Measurements from ENCODE around the gene TUB. TPM values are rescaled to one million over a fixed set of nuclear protein-coding genes. Genes with fewer than 3 reads are reported as not detected.
A peak's percentile ranks its signal among the peaks of the same experiment; 100 is the strongest.

TUB gene
- polyA plus RNA-seq, 2 donors, result 0.71 to 0.78 TPM

DNA sequence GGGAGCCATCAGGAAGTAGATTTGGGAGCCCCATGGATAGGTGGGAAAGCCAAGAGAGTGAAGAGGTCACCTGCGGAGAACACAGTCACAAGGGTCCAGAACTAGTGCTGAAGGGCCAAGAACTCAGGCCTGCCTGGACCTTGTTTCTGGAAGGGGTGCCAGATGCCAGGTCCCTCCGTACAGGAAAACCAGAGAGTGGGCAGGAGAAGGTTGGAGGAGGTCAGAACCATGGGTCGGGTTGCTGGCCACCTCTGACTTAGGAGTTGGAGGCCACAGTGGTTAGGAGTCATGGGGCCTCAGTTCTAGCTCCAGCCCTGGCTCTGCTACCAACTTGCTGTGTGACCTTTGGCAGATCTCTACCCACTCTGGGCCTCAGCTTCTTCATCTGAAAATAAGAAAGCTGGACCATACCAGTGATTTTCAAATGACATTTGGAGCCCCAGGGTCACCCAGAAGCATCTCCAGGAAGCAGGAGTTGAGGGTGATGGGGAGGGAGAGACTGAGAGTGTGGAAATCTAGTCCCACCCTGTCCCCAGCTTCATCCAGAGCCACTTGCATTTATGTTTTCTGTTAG lies 20.8 kb upstream of the TUB start:
- H3K36me3 ChIP-seq (ENCODE audit: control insufficient read depth in 2 of 2, insufficient read depth in 2 of 2, low read length in 1 of 2), result no peaks in the 10 kb centered on the region
- no peak overlapping the region for H3K4me3 ChIP-seq (ENCODE audit: low read depth in 1 of 2, low read length in 2 of 2)
- H3K27ac ChIP-seq (ENCODE audit: low read depth in 2 of 2, low read length in 1 of 2), result no peak overlapping the region
- WGBS, 2 donors, result 72 to 88% methylated on average over 3 of the region's 3 CpGs
- H3K4me1 ChIP-seq (ENCODE audit: control insufficient read depth in 2 of 2, insufficient read depth in 2 of 2, low read length in 1 of 2), result peaks cover 2 to 3% of the 10 kb centered on the region in 2 donors
- H3K9me3 ChIP-seq (ENCODE audit: control insufficient read depth in 2 of 2, insufficient read depth in 1 of 2, low read depth in 1 of 2, low read length in 1 of 2), result no peaks in the 10 kb centered on the region
- H3K27me3 ChIP-seq (ENCODE audit: control insufficient read depth in 1 of 2, insufficient read depth in 2 of 2, low read length in 2 of 2), result no peaks in the 10 kb centered on the region

DNA sequence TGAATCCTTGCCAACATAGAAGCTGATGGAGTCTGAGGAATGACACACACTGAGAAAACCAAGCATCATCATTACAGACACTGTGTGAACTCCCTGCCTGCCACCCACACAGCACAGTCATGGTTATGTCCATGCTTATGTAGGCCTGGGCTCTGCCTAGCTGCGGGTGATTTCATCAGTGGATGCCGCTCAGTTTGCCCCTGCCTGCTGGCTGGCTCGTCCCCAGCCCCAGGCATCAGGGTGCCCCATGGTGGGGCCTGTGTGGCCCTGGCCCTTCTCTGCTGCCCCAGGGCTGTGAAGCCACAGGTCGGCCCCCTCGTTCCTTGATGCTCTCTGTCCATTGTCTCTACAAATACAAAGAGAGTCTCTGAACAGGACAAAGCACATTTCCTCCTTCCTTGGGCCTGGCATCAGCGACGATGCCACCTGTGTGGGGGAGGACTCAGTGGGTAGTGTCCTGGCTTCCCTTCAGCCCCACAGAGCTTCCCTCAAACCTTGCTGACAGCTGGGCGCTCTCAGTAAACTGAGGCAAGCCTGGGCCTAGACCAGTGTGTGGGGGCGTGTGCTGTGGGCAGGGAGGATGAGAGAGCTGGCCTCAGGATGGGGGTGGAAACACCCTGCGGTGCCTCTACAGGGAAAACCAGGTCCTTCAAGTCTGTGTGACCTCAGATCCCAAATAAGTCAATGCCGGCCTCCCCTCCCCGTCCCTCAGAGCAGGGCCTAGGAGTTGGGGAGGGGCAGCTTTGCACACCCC lies 20.0 kb upstream of the TUB start:
- H3K27me3 ChIP-seq (ENCODE audit: control insufficient read depth in 1 of 2, insufficient read depth in 2 of 2, low read length in 2 of 2), result no peaks in the 10 kb centered on the region
- no peaks in the 10 kb centered on the region for H3K36me3 ChIP-seq (ENCODE audit: control insufficient read depth in 2 of 2, insufficient read depth in 2 of 2, low read length in 1 of 2)
- no peaks in the 10 kb centered on the region for H3K9me3 ChIP-seq (ENCODE audit: control insufficient read depth in 2 of 2, insufficient read depth in 1 of 2, low read depth in 1 of 2, low read length in 1 of 2)
- H3K27ac ChIP-seq (ENCODE audit: low read depth in 2 of 2, low read length in 1 of 2), result no peak overlapping the region
- H3K4me3 ChIP-seq (ENCODE audit: low read depth in 1 of 2, low read length in 2 of 2), result no peak overlapping the region
- peaks cover 2 to 3% of the 10 kb centered on the region in 2 donors for H3K4me1 ChIP-seq (ENCODE audit: control insufficient read depth in 2 of 2, insufficient read depth in 2 of 2, low read length in 1 of 2)
- 88 to 90% methylated on average over 11 to 12 of the region's 12 CpGs for WGBS, 2 donors

DNA sequence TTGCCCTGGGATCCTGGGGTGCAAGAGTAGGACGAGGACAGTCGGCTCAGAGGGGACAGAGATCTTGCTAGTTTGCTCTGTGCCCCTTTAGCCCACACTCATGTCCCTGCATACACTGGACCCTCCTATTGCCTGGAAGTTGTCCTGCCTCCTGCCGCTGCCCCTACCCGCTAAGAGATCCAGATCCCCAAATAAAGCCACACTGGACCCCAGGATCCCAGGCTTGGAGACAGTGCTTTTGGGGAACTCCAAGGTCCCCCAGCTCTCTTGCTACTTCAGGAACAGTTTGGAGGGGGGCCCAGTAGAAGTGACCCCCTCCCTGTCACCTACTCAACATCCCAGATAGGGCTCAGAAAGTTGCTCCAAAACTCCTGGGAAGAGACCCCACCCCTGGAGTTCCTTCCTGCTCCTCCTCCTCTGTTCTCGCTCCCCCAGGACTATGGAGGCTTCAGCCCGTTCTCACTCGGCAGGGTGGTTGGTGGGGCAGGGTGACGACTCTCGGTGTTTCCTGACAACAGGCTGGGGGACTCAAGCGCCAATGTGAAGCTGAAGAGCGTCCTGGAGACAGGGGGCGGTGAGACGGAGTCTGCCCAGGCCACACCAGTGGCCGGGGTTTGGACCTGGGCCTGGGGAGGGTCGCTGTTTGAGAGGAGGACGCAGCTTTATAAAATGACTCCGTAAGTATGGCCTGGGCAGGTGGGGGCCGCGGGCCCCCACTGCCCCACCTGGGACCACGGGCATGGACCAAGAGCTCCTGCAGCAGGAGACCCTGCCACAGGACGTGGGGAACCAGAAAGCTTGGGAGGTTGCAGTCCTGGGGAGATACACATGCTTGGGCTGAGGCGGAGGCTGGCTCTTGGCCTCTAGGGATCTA lies 19.2 kb upstream of the TUB start:
- no peaks in the 10 kb centered on the region for H3K36me3 ChIP-seq (ENCODE audit: control insufficient read depth in 2 of 2, insufficient read depth in 2 of 2, low read length in 1 of 2)
- no peaks in the 10 kb centered on the region for H3K9me3 ChIP-seq (ENCODE audit: control insufficient read depth in 2 of 2, insufficient read depth in 1 of 2, low read depth in 1 of 2, low read length in 1 of 2)
- WGBS, 2 donors, result 90 to 93% methylated on average over 22 of the region's 22 CpGs
- no peak overlapping the region for H3K27ac ChIP-seq (ENCODE audit: low read depth in 2 of 2, low read length in 1 of 2)
- no peak overlapping the region for H3K4me3 ChIP-seq (ENCODE audit: low read depth in 1 of 2, low read length in 2 of 2)
- peaks cover 2 to 3% of the 10 kb centered on the region in 2 donors for H3K4me1 ChIP-seq (ENCODE audit: control insufficient read depth in 2 of 2, insufficient read depth in 2 of 2, low read length in 1 of 2)
- no peaks in the 10 kb centered on the region for H3K27me3 ChIP-seq (ENCODE audit: control insufficient read depth in 1 of 2, insufficient read depth in 2 of 2, low read length in 2 of 2)

GRCh38 chr11:8062781-8063257 lies 18.2 kb upstream of the TUB start:
- 80 to 81% methylated on average over 13 of the region's 13 CpGs for WGBS, 2 donors
- Histone ChIP-seq H3K36me3 (ENCODE audit: control insufficient read depth in 2 of 2, insufficient read depth in 2 of 2, low read length in 1 of 2) (no peaks in the 10 kb centered on the region), H3K9me3 (ENCODE audit: control insufficient read depth in 2 of 2, insufficient read depth in 1 of 2, low read depth in 1 of 2, low read length in 1 of 2) (no peaks in the 10 kb centered on the region), H3K4me3 (ENCODE audit: low read depth in 1 of 2, low read length in 2 of 2) (no peak overlapping the region), H3K27ac (ENCODE audit: low read depth in 2 of 2, low read length in 1 of 2) (peak overlapping the region in 1 of 2 donors; percentile 65), H3K4me1 (ENCODE audit: control insufficient read depth in 2 of 2, insufficient read depth in 2 of 2, low read length in 1 of 2) (peaks cover 2 to 3% of the 10 kb centered on the region in 2 donors), H3K27me3 (ENCODE audit: control insufficient read depth in 1 of 2, insufficient read depth in 2 of 2, low read length in 2 of 2) (no peaks in the 10 kb centered on the region)

DNA sequence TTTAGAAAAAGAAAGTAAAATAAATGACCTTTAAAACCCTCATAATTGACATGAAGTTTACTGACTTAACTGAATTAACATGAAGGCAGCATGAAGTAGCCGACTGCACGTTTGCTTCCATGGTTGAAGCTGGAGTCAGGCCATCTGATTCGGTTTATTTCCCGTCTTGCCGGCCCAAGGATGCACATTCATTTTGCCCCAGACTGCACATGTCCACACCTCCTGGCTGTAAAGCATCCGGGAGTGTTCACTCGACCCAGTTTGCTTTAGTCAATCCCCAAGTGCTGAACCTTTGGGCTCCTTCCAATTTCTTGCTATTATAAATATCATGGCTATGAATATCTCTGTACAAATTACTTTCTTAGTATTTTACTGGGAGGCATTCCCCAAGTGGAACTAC lies 17.7 kb upstream of the TUB start:
- no peak overlapping the region for H3K4me3 ChIP-seq (ENCODE audit: low read depth in 1 of 2, low read length in 2 of 2)
- peaks cover 2 to 6% of the 10 kb centered on the region in 2 donors for H3K4me1 ChIP-seq (ENCODE audit: control insufficient read depth in 2 of 2, insufficient read depth in 2 of 2, low read length in 1 of 2)
- no peaks in the 10 kb centered on the region for H3K27me3 ChIP-seq (ENCODE audit: control insufficient read depth in 1 of 2, insufficient read depth in 2 of 2, low read length in 2 of 2)
- H3K27ac ChIP-seq (ENCODE audit: low read depth in 2 of 2, low read length in 1 of 2), result no peak overlapping the region
- H3K9me3 ChIP-seq (ENCODE audit: control insufficient read depth in 2 of 2, insufficient read depth in 1 of 2, low read depth in 1 of 2, low read length in 1 of 2), result no peaks in the 10 kb centered on the region
- 47 to 51% methylated on average over 7 of the region's 7 CpGs for WGBS, 2 donors
- no peaks in the 10 kb centered on the region for H3K36me3 ChIP-seq (ENCODE audit: control insufficient read depth in 2 of 2, insufficient read depth in 2 of 2, low read length in 1 of 2)

GRCh38 chr11:8065031-8065430 lies 16.0 kb upstream of the TUB start:
- Histone ChIP-seq H3K27me3 (ENCODE audit: control insufficient read depth in 1 of 2, insufficient read depth in 2 of 2, low read length in 2 of 2) (no peaks in the 10 kb centered on the region), H3K4me3 (ENCODE audit: low read depth in 1 of 2, low read length in 2 of 2) (no peak overlapping the region), H3K27ac (ENCODE audit: low read depth in 2 of 2, low read length in 1 of 2) (no peak overlapping the region), H3K4me1 (ENCODE audit: control insufficient read depth in 2 of 2, insufficient read depth in 2 of 2, low read length in 1 of 2) (peaks cover 2 to 8% of the 10 kb centered on the region in 2 donors), H3K36me3 (ENCODE audit: control insufficient read depth in 2 of 2, insufficient read depth in 2 of 2, low read length in 1 of 2) (no peaks in the 10 kb centered on the region), H3K9me3 (ENCODE audit: control insufficient read depth in 2 of 2, insufficient read depth in 1 of 2, low read depth in 1 of 2, low read length in 1 of 2) (no peaks in the 10 kb centered on the region)
- WGBS, 2 donors, result 97% methylated on average over 2 of the region's 2 CpGs

- no peaks in the 10 kb centered on the region for H3K36me3 ChIP-seq (ENCODE audit: control insufficient read depth in 2 of 2, insufficient read depth in 2 of 2, low read length in 1 of 2)
- 81 to 83% methylated on average over 17 of the region's 17 CpGs for WGBS, 2 donors
- H3K27me3 ChIP-seq (ENCODE audit: control insufficient read depth in 1 of 2, insufficient read depth in 2 of 2, low read length in 2 of 2), result no peaks in the 10 kb centered on the region
- peaks cover 2 to 8% of the 10 kb centered on the region in 2 donors for H3K4me1 ChIP-seq (ENCODE audit: control insufficient read depth in 2 of 2, insufficient read depth in 2 of 2, low read length in 1 of 2)
- no peak overlapping the region for H3K4me3 ChIP-seq (ENCODE audit: low read depth in 1 of 2, low read length in 2 of 2)
- no peak overlapping the region for H3K27ac ChIP-seq (ENCODE audit: low read depth in 2 of 2, low read length in 1 of 2)
- no peaks in the 10 kb centered on the region for H3K9me3 ChIP-seq (ENCODE audit: control insufficient read depth in 2 of 2, insufficient read depth in 1 of 2, low read depth in 1 of 2, low read length in 1 of 2)
Measured at GRCh38 chr11:8066036-8066910, 14.7 kb upstream of the TUB start.

- Histone ChIP-seq H3K36me3 (ENCODE audit: control insufficient read depth in 2 of 2, insufficient read depth in 2 of 2, low read length in 1 of 2) (no peaks in the 10 kb centered on the region), H3K9me3 (ENCODE audit: control insufficient read depth in 2 of 2, insufficient read depth in 1 of 2, low read depth in 1 of 2, low read length in 1 of 2) (no peaks in the 10 kb centered on the region), H3K4me3 (ENCODE audit: low read depth in 1 of 2, low read length in 2 of 2) (no peak overlapping the region), H3K27me3 (ENCODE audit: control insufficient read depth in 1 of 2, insufficient read depth in 2 of 2, low read length in 2 of 2) (no peaks in the 10 kb centered on the region), H3K4me1 (ENCODE audit: control insufficient read depth in 2 of 2, insufficient read depth in 2 of 2, low read length in 1 of 2) (peaks cover 2 to 8% of the 10 kb centered on the region in 2 donors), H3K27ac (ENCODE audit: low read depth in 2 of 2, low read length in 1 of 2) (no peak overlapping the region)
- WGBS, 2 donors, result 62 to 72% methylated on average over 10 of the region's 10 CpGs
Measured at GRCh38 chr11:8066911-8067455, 14.0 kb upstream of the TUB start.

DNA sequence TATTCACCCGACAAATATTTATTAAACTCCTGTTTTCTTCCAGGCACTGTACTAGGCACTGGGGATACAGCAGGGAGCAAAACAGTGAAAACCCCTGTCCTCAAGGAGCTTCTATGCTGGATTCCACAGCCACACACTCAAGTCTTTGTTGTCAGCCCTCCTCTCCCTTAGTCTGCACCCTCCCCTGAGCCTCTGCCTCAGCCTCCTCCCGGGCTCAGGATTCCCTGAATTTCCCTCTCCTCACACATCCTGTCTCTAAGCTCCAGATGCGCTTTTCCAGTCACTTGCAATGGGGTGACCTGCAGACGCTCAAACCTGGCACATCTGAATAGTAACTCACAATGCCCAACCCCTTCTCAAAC lies 13.5 kb upstream of the TUB start:
- H3K27me3 ChIP-seq (ENCODE audit: control insufficient read depth in 1 of 2, insufficient read depth in 2 of 2, low read length in 2 of 2), result no peaks in the 10 kb centered on the region
- no peaks in the 10 kb centered on the region for H3K36me3 ChIP-seq (ENCODE audit: control insufficient read depth in 2 of 2, insufficient read depth in 2 of 2, low read length in 1 of 2)
- H3K4me1 ChIP-seq (ENCODE audit: control insufficient read depth in 2 of 2, insufficient read depth in 2 of 2, low read length in 1 of 2), result peaks cover 0 to 8% of the 10 kb centered on the region in 2 donors
- H3K4me3 ChIP-seq (ENCODE audit: low read depth in 1 of 2, low read length in 2 of 2), result no peak overlapping the region
- no peak overlapping the region for H3K27ac ChIP-seq (ENCODE audit: low read depth in 2 of 2, low read length in 1 of 2)
- H3K9me3 ChIP-seq (ENCODE audit: control insufficient read depth in 2 of 2, insufficient read depth in 1 of 2, low read depth in 1 of 2, low read length in 1 of 2), result no peaks in the 10 kb centered on the region
- 91 to 94% methylated on average over 4 of the region's 4 CpGs for whole genome bisulfite sequencing, 2 donors
